Stromal cell of bone marrow (primary cell): ENCODE results near the gene PLSCR4.
A peak's percentile ranks its signal among the peaks of the same experiment; 100 is the strongest.
"Not testable (repeated sequence)": the region's sequence is repeated elsewhere in the genome, so short reads cannot be mapped to it uniquely, and the experiment has no call there.

Source experiments
- DNase-seq: peaks from one replicate; pipeline ENCODE4 v3.0.0-alpha.2; 2012; ENCODE audit warnings: low read depth

Gene PLSCR4

GRCh38 chr3:146247911-146248310 is 3.0 kb downstream of the PLSCR4 start:
- DNase-seq: no peak

- DNase-seq: no peak
Measured at GRCh38 chr3:146246526-146246925, 4.4 kb downstream of the PLSCR4 start.

DNA sequence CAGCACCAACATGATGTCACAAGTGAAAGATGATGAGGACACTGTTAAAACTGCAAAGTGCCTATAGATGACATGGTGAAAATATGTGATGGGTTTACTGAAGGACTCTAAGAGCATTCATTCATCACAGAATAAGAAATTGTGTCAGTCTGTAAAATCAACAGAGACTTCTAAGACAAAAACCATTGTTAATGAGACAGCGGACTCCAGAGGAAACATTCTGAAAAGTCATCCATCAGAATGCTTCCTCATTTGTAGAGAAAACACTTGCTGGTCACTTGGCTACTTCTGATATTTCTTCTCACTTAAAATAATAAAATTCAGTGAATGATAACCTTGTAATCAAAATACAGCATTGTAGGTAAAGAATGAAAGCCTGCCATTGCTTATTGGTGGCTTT is 7.3 kb downstream of the PLSCR4 start:
- no peak for DNase-seq

DNA sequence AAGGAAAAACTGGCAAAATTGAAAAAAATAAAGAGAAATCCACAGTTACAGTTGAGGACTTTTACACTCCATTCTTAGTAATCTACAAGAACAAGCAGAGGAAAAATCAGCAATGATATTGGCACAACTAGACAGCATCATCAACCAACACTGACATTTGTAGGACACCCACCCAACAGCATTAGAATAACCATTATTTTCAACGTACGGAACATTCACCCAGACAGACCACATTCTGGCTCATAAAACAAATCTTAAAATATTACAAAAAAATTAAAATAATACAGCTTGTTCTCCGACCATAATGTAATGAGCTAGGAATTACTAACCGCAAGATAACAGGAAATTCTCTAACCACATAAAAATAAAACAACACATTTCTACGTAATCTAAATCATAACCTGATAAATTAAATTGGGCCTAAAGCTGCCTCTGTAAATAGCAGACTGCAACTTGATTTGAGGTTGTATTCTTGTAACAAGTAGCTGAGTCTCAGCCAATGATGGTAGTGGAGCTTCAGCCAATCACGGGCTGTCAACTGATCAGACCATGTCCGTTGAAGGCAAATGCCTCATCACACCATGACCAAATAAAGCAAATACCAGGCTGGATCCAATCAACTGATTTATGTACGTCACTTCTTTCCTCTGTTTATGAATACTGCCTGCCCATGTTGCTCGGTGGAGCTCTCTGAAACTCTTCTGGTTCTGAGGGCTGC is 9.2 kb downstream of the PLSCR4 start:
- DNase-seq: peak; percentile 52

- DNase-seq: no peak
Measured at GRCh38 chr3:146233487-146233886, 17.4 kb downstream of the PLSCR4 start.

DNA sequence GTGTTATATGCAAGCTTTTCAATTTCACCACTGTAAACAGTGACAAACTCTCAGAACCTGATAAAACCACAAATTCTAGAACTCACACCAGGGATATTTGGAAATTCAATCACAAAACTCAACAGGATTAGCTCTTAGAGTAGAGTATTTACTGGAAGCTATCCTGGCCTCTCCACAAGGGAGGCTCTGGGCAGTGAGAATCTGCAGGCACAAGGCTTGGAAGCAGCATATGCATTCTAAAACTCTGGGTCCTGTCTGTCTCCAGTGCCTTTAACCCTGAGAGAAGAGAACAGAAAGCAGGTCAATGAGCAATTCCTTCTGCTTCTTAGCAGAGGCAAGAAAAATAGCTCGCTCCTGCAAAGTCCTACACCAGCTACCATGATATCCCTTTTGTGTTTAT is 23.4 kb downstream of the PLSCR4 start:
- DNase-seq: no peak

DNA sequence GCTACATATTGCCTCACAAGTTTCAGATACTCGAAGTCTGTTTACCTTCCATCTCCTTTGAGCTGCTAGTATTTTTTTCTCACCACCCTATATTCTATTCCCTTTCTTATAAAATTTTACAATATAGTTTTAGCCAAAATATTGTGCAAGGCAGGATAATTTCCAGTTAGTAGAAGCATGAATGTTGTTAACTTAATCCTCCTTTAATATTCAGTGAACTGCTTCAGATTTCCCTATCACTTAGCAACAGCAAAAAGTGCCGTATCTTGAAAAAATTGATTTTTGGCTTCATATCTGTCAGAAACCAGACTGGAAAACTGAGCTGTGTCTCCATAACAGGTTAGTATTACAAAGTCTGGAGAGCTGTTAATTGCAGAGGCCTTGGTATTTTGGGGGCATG is 24.0 kb downstream of the PLSCR4 start:
- DNase-seq: no peak

GRCh38 chr3:146225458-146225857 is 25.4 kb downstream of the PLSCR4 start:
- DNase-seq: not testable (repeated sequence)

GRCh38 chr3:146223401-146224373 is 27.2 kb downstream of the PLSCR4 start:
- no peak for DNase-seq

DNA sequence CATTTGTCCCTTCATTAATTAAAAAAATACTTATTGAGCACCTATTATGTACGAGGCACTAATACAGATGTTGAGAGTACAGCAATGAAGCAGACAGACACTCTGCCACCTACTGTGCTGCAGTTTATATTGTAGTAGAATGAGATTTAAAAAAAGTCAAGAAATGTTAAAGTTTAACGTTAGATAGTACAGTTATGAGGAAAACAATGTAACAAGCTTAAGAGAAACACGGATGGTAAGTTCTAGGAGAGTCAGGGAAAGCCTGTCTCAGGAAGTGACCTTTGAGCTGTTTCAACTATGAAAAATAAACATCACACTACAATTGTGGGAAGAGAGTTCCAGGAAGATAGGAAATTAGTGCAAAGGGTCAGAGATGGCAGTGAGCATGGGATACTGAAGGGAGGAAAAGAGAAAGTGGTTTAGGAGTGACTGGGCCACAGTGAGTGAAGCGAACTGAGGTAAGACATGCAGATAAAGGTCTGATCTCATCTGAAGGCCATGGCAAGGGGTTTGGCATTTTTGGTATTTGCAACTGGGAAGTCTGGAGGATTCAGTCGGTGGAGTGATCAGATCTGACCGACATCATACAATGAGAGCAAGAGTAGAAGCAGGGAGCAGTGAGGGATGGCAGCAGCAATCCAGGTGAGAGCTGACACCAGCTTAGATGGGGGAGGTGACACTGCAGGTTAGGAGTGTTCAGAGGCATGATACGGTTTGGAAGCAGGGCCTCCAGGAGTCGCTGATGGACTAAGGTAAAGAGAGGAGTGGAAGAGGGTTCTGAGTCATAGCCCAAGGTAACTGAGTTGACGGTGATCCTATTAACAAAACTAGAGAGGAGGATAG is 28.5 kb downstream of the PLSCR4 start:
- DNase-seq: no peak

DNA sequence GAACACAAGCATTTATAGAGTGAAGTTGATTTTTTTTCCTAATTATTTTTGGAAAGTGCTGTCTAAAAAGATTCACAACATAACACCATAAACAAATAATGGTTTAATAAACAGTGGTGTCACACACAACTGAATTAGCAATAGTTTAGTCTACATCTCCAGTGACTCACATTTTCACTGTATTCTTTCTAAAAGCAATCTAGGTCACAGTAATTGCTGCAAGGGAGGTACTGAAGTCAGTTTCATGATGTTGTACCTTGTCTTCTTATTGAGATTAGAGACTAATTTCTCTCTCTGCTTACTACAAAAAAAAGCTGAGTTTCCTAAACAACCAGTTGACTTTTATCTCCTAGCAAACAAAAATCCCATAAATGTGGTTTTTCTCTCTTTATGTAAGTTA is 29.6 kb downstream of the PLSCR4 start:
- no peak for DNase-seq

DNA sequence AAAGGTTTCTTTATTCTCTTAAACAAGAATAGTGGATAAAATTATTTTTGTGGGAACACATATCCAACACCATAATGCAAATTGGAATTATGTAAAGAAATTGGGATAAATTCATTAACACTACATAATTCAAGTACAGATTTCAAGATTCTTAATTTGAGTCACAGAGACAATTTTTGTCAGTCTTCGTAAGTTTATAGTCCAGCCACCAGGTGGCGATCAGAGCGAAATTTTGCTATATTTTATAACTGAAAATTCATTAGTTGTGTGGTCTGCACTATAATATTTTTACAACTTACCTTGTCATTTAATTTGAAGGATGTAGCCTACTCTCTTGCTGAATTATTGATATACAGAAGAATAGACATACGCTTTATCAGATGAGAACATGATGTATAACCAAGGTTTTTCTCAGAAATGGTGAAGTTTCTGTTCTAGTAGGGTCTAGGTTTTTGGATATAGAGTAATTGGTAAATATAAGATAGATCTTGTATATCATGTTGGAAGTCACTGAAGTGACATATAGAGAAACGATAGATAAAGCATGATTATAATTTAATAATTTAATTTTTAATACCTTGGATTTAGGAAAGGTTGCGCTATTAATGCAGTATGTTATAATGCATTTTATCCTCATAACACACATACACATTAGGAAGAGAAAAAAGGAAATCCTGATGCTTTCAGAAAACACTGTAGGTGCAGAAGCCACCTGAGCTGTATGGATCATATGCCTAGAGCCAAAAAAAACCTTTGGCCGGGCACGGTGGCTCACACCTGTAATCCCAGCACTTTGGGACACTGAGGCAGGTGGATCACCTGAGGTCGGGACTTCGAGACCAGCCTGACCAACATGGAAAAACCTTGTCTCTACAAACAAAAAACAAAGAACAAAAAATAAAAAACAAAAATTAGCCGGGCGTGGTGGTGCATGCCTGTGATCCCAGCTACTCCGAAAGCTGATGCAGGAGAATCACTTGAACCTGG is 31.7 kb downstream of the PLSCR4 start:
- peak; percentile 25 for DNase-seq

DNA sequence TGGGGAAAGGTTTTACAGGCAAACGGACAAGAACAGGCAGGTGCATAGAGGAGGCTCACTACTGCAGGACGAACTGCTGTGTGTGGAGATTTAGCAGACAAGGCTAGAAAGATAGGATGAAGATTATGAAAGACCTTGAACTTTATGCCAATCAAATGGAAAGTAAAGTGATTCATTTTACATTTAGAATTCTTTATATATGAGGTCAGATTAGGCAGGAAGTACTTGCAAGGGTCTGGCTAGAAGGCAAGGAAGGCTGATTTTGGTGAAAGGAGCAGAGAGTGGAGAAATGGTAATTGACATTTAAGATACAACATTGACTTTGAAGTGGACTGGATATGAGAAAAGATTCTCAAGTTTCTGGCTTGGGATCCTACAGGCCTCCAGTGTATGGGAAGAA is 33.6 kb downstream of the PLSCR4 start:
- DNase-seq: no peak

DNA sequence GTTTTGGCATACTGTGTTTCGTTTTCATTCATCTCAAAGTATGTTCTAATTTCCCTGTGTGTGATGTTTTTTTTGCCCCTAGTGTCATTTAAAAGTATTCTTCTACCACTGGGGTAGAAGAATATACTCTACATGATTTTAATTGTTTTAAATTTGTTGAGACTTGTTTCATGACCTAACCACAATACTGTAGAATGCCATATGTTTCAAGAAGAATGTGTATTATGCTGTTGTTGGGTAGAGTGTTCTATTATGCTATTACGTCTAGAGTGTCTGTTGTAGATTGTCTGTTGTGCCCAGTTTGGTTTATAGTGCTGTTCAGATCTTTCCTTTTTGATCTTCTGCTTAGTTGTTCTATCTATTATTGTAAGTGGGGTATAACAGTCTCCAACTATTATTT is 36.4 kb downstream of the PLSCR4 start:
- DNase-seq: no peak

DNA sequence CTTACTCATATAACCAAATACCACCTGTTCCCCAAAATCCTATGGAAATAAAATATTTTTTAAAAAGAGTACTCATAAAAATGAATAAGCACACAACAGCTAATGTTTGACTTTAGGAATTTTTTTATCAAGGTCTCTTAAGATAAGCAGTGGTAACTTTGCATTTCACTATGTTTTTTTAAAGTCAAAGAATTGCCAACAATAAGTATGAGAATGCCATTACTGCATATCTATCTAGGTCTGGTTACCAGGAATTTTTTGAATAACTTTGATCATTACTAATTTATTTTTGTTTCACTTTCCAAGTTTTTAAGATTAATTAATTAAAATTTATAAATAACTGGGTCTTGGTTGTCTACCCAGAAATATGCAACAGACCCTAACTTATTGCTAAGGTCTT is 41.5 kb downstream of the PLSCR4 start:
- DNase-seq: no peak

DNA sequence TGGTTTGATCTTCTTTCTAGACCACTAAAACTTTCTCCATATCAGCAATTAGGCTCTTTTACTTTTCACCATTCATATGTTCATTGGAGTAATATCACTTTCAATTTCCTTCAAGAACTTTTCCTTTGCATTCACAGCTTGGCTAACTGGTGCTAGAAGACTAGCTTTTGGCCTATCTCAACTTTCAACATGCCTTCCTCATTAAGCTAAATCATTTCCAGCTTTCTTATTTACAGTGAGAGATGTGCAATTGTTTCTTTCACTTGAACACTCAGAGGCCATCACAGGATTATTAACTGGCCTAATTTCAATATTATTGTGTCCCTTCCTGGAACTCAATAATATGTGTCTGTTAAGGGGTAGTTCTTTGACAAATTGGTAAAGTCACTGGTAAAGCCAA is 47.1 kb downstream of the PLSCR4 start:
- DNase-seq: no peak

- no peak for DNase-seq
Measured at GRCh38 chr3:146200461-146201220, 50.3 kb downstream of the PLSCR4 start.

GRCh38 chr3:146199762-146200161 is 51.1 kb downstream of the PLSCR4 start:
- no peak for DNase-seq

DNA sequence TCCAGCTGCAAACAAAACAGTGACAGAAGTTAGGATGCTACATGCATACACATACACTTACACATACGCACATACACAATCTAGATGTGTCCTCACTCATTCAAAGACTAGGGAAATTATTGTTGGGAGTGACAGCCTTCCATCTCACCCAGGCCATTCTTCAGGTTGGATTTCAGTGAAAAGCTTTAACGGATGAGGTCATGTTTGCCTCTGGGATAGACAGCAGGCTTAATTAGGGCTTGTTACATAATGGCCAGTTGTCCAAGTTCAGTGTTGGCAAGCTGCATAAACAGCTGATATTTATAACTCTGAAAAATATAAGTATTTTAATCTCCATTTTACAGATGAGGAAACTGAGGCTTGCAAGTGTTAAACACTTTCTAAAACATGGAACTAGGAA is 54.1 kb downstream of the PLSCR4 start:
- DNase-seq: no peak

DNA sequence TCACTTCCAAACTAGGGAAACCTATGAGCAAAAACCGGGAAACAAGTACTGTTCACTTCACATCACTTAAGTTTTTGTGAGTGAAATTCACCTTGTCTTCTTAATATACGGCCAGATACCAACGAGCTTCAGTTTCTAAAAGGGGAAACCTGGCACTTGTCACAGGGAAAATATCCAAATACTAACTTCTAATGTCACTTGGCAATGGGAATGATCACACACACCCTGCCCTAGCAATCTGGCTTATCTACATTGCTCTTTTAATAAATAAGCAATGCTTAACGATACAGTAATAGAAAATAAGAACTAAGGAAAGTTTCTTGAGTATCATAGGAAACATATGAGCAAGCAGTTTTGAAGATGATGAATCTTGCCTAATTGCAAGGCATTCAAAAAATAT is 55.3 kb downstream of the PLSCR4 start:
- DNase-seq: no peak
